MM.1S (cell line): Measurements from ENCODE around the gene MINK1.

Source experiments
- CTCF ChIP-seq: fragments of 300-600 bp; sonication (generic); IDR thresholded peaks from 2 replicates; pipeline ENCODE4 v1.5.1; 2016; ENCODE audit warnings: antibody characterized with exemption, low read length, mixed read lengths
- EZH2 ChIP-seq: fragments of 300-600 bp; sonication (generic); optimal IDR thresholded peaks from 2 replicates; pipeline ENCODE3; 2017; ENCODE audit warnings: low read depth, mild to moderate bottlenecking, antibody characterized with exemption, low read length, mixed read lengths

- TF ChIP-seq CTCF (no peak), EZH2 (no peak)
Measured at GRCh38 chr17:4935650-4936049, 102.5 kb downstream of the MINK1 start.
